WERI-Rb-1 (cell line): ENCODE measurements around the gene GPX2.

ENCODE experiments used
- DNase-seq: peaks from one replicate; pipeline ENCODE4 v3.0.0-alpha.2; 2020
- H3K27ac ChIP-seq: fragments of 250-450 bp; sonication (Bioruptor Pico); 2 replicates; pipeline ENCODE4 v1.5.1; 2020; ENCODE audit warnings: mild to moderate bottlenecking, moderate library complexity
- H3K27me3 ChIP-seq: fragments of 250-450 bp; sonication (Bioruptor Pico); 2 replicates; pipeline ENCODE4 v1.5.1; 2021; ENCODE audit warnings: mild to moderate bottlenecking, low read depth, moderate library complexity; ENCODE audit not compliant: insufficient read depth, severe bottlenecking
- H3K36me3 ChIP-seq: fragments of 250-450 bp; sonication (Bioruptor Pico); 2 replicates; pipeline ENCODE4 v1.5.1; 2020; ENCODE audit warnings: mild to moderate bottlenecking, moderate library complexity
- H3K4me3 ChIP-seq: 2 replicates; pipeline ENCODE4 v1.5.1; 2011; ENCODE audit warnings: low read depth, mild to moderate bottlenecking, control low read depth, low read length
- H3K9me3 ChIP-seq: fragments of 250-450 bp; sonication (Bioruptor Pico); 2 replicates; pipeline ENCODE4 v1.5.1; 2021; ENCODE audit warnings: mild to moderate bottlenecking, moderate library complexity; ENCODE audit not compliant: severe bottlenecking
- CTCF ChIP-seq: IDR thresholded peaks from 2 replicates; pipeline ENCODE4 v1.5.1; 2011; ENCODE audit warnings: low read depth, mild to moderate bottlenecking, control low read depth, inconsistent platforms, low read length

GPX2 gene

GRCh38 chr14:64923015-64923414 is 19.5 kb downstream of the GPX2 start:
- no peaks in the 10 kb centered on the region for H3K27me3 ChIP-seq
- no peak for TF ChIP-seq CTCF
- DNase-seq, result no peak
- H3K9me3 ChIP-seq, result no peaks in the 10 kb centered on the region
- H3K4me3 ChIP-seq, result no peak overlapping the region
- peaks cover 22% of the 10 kb centered on the region for H3K36me3 ChIP-seq
- no peak overlapping the region for H3K27ac ChIP-seq

GRCh38 chr14:64920465-64920864 is 22.1 kb downstream of the GPX2 start:
- Histone ChIP-seq H3K4me3 (no peak overlapping the region), H3K36me3 (peaks cover 9% of the 10 kb centered on the region), H3K9me3 (no peaks in the 10 kb centered on the region), H3K27ac (no peak overlapping the region), H3K27me3 (no peaks in the 10 kb centered on the region)
- no peak for TF ChIP-seq CTCF
- DNase-seq, result no peak

- no peak for TF ChIP-seq CTCF
- no peak for DNase-seq
- Histone ChIP-seq H3K4me3 (no peak overlapping the region), H3K27me3 (no peaks in the 10 kb centered on the region), H3K27ac (no peak overlapping the region), H3K36me3 (peaks cover 3% of the 10 kb centered on the region), H3K9me3 (no peaks in the 10 kb centered on the region)
Measured at GRCh38 chr14:64919618-64920017, 22.9 kb downstream of the GPX2 start.

GRCh38 chr14:64919215-64919614 is 23.3 kb downstream of the GPX2 start:
- DNase-seq, result no peak
- Histone ChIP-seq H3K27ac (no peak overlapping the region), H3K4me3 (no peak overlapping the region), H3K36me3 (peaks cover 2% of the 10 kb centered on the region; the same call in 1 of the 2 replicates), H3K9me3 (no peaks in the 10 kb centered on the region), H3K27me3 (no peaks in the 10 kb centered on the region)
- TF ChIP-seq CTCF, result no peak

GRCh38 chr14:64918216-64918615 is 24.3 kb downstream of the GPX2 start:
- no peaks in the 10 kb centered on the region for H3K9me3 ChIP-seq
- H3K4me3 ChIP-seq, result no peak overlapping the region
- H3K36me3 ChIP-seq, result no peaks in the 10 kb centered on the region; the same call in 1 of the 2 replicates
- no peaks in the 10 kb centered on the region for H3K27me3 ChIP-seq
- DNase-seq, result no peak
- no peak for TF ChIP-seq CTCF
- H3K27ac ChIP-seq, result no peak overlapping the region

GRCh38 chr14:64915797-64916196 is 26.7 kb downstream of the GPX2 start:
- no peak for TF ChIP-seq CTCF
- Histone ChIP-seq H3K27ac (no peak overlapping the region), H3K9me3 (no peaks in the 10 kb centered on the region), H3K36me3 (no peaks in the 10 kb centered on the region; the same call in 1 of the 2 replicates), H3K27me3 (no peaks in the 10 kb centered on the region), H3K4me3 (no peak overlapping the region)
- DNase-seq, result no peak
